ENCODE measurements around the gene PTPRD. TPM values are rescaled to one million over a fixed set of nuclear protein-coding genes. Genes with fewer than 3 reads are reported as not detected.

PTPRD gene
- total and polyA plus RNA-seq, 9 donors, result 16.2 to 231 (median 85.8) TPM

DNA sequence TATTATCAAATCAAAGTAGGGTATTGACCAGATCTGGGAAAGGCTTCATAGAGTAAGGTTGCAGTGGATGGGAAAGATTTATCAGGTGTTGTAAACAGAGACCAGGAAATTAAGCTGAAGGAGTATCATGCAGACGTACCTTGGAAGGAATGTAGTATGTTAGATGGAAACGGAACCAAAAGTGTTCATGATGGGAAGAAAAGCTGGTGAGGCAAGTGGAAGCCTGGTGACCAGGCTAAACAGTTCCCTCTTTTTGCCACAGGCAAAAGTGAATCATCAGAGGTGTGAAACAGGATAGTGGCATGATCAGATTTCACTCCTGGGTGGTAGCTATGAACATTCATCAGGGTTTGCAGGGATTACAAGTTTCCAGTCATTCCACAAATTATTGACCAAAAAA is 2033.1 kb downstream of the PTPRD start:
- 94 to 97% (median 95%) methylated on average over 2 of the region's 2 CpGs for WGBS, 3 donors
- Histone ChIP-seq H3K27me3 (no peaks in the 10 kb centered on the region), H3K27ac (no peak overlapping the region), H3K9me3 (no peaks in the 10 kb centered on the region), H3K4me1 (ENCODE audit: insufficient read depth) (no peaks in the 10 kb centered on the region), H3K4me3 (no peak overlapping the region), H3K36me3 (no peaks in the 10 kb centered on the region)
- intact Hi-C loops (cut with DNase I), result no loop called here
- TF ChIP-seq POLR2A (IDR thresholded peaks at IDR 0.05) (no peak), EP300 (IDR thresholded peaks at IDR 0.05) (no peak)
- TF ChIP-seq, protein P1, sequence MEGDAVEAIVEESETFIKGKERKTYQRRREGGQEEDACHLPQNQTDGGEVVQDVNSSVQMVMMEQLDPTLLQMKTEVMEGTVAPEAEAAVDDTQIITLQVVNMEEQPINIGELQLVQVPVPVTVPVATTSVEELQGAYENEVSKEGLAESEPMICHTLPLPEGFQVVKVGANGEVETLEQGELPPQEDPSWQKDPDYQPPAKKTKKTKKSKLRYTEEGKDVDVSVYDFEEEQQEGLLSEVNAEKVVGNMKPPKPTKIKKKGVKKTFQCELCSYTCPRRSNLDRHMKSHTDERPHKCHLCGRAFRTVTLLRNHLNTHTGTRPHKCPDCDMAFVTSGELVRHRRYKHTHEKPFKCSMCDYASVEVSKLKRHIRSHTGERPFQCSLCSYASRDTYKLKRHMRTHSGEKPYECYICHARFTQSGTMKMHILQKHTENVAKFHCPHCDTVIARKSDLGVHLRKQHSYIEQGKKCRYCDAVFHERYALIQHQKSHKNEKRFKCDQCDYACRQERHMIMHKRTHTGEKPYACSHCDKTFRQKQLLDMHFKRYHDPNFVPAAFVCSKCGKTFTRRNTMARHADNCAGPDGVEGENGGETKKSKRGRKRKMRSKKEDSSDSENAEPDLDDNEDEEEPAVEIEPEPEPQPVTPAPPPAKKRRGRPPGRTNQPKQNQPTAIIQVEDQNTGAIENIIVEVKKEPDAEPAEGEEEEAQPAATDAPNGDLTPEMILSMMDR (IDR thresholded peaks at IDR 0.05), result no peak
- DNase-seq, result no peak

DNA sequence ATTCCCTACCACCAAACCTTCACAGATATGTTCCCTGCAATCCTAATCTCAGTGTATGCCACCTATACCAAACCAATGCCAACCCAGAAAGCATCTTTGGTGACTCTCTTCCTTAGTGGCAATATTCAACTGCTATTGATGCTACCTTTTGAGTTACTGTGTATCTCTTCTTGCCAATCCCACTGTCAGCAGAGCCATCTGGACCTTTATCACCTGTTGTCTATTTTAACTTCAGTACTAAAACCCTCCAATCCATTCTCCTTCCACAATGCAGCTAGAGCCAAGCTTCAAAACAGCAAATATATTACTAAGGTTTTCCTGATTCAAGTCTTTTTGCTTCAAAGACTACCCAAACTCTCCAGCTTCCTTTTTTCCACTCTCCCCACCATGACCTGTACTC is 2036.1 kb downstream of the PTPRD start:
- H3K4me1 ChIP-seq (ENCODE audit: insufficient read depth), result no peaks in the 10 kb centered on the region
- no peak overlapping the region for H3K4me3 ChIP-seq
- no peaks in the 10 kb centered on the region for H3K9me3 ChIP-seq
- intact Hi-C loops (cut with DNase I), result no loop called here
- H3K27ac ChIP-seq, result no peak overlapping the region
- H3K27me3 ChIP-seq, result no peaks in the 10 kb centered on the region
- TF ChIP-seq, protein P1 (IDR thresholded peaks at IDR 0.05), result no peak
- TF ChIP-seq POLR2A (IDR thresholded peaks at IDR 0.05) (no peak), EP300 (IDR thresholded peaks at IDR 0.05) (no peak)
- no peak for DNase-seq
- H3K36me3 ChIP-seq, result no peaks in the 10 kb centered on the region

DNA sequence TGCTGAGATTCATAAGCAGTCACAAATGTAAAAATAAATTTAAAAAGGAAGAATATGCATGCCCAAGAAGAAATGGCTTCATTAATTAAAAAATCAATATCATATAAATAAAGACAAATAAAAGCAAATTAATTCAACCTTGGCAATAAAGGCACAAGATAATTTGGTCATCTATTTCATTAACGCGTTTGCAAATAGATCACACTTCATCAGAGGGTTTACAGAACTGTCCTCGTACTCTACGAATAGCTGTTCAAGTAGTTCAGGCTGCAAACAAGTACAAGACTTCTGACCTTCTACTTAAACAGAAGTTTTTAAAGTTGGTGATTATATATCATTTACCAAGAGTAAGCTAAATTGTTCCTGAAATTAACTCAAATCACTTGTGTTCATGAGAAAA is 2038.0 kb downstream of the PTPRD start:
- H3K4me1 ChIP-seq (ENCODE audit: insufficient read depth), result no peaks in the 10 kb centered on the region
- H3K4me3 ChIP-seq, result no peak overlapping the region
- H3K27ac ChIP-seq, result no peak overlapping the region
- no peaks in the 10 kb centered on the region for H3K36me3 ChIP-seq
- H3K27me3 ChIP-seq, result no peaks in the 10 kb centered on the region
- 95% methylated on average over 4 of the region's 4 CpGs for WGBS, 3 donors
- intact Hi-C loops (cut with DNase I), result no loop called here
- DNase-seq, result no peak
- no peaks in the 10 kb centered on the region for H3K9me3 ChIP-seq
- TF ChIP-seq POLR2A (IDR thresholded peaks at IDR 0.05), result no peak
- TF ChIP-seq EP300 (IDR thresholded peaks at IDR 0.05), result no peak
- TF ChIP-seq, protein P1 (IDR thresholded peaks at IDR 0.05), result no peak

DNA sequence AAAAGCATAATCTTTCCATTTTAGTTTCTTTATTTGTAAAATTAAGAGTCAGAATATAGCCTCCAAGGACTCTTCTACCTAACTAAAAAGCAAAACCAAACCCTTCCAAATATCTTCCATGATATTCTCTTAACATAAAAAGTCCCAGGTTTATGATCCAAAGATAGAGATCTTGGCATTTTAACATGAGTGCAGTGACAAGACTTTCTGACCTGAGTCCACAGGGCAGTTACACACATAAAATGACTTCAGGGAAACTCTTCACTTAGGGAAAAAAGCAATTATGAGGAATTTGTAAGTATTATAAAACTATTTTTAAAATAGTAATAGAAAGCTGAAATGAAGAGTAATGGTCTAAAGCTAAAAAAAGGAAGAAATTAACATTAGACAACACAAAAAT is 2040.6 kb downstream of the PTPRD start:
- intact Hi-C loops (cut with DNase I), result no loop called here
- Histone ChIP-seq H3K9me3 (no peaks in the 10 kb centered on the region), H3K36me3 (no peaks in the 10 kb centered on the region), H3K4me1 (ENCODE audit: insufficient read depth) (no peaks in the 10 kb centered on the region), H3K4me3 (no peak overlapping the region), H3K27ac (no peak overlapping the region), H3K27me3 (no peaks in the 10 kb centered on the region)
- TF ChIP-seq EP300 (IDR thresholded peaks at IDR 0.05) (no peak), POLR2A (IDR thresholded peaks at IDR 0.05) (no peak)
- TF ChIP-seq, protein P1 (IDR thresholded peaks at IDR 0.05), result no peak
- DNase-seq, result no peak

DNA sequence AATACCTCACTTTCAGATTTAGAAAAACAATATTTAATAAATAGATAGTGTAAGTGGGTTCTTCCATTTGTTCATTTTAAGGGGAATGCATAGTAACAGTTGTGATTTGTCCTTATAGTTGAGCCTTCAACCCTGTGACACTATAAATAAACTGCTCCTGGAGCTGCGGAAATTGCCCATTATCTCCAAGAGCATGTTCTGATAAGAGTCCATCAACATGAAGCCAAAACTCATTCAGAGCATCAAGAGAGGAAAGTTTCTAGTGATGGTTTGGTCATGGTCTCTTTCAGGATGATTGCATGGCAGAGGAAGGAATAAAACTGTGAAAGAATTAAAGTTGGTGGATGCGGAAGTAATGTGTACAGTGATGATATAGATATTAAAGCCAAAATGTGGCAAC is 2041.2 kb downstream of the PTPRD start:
- H3K4me3 ChIP-seq, result no peak overlapping the region
- no peak for TF ChIP-seq EP300 (IDR thresholded peaks at IDR 0.05)
- TF ChIP-seq, protein P1 (IDR thresholded peaks at IDR 0.05), result no peak
- no peak for TF ChIP-seq POLR2A (IDR thresholded peaks at IDR 0.05)
- 65 to 81% (median 77%) methylated on average over 2 of the region's 2 CpGs for WGBS, 3 donors
- no peaks in the 10 kb centered on the region for H3K27me3 ChIP-seq
- H3K9me3 ChIP-seq, result no peaks in the 10 kb centered on the region
- H3K4me1 ChIP-seq (ENCODE audit: insufficient read depth), result no peaks in the 10 kb centered on the region
- intact Hi-C loops (cut with DNase I), result no loop called here
- no peaks in the 10 kb centered on the region for H3K36me3 ChIP-seq
- no peak overlapping the region for H3K27ac ChIP-seq
- no peak for DNase-seq

Data from ovary (tissue), 9 donors.